ENCODE measurements around the gene TWF2.

GRCh38 chr3:52185311-52185710 lies 53.6 kb downstream of the TWF2 start:
- no peak for TF ChIP-seq EP300 (IDR thresholded peaks at IDR 0.05)
- TF ChIP-seq, protein P1, sequence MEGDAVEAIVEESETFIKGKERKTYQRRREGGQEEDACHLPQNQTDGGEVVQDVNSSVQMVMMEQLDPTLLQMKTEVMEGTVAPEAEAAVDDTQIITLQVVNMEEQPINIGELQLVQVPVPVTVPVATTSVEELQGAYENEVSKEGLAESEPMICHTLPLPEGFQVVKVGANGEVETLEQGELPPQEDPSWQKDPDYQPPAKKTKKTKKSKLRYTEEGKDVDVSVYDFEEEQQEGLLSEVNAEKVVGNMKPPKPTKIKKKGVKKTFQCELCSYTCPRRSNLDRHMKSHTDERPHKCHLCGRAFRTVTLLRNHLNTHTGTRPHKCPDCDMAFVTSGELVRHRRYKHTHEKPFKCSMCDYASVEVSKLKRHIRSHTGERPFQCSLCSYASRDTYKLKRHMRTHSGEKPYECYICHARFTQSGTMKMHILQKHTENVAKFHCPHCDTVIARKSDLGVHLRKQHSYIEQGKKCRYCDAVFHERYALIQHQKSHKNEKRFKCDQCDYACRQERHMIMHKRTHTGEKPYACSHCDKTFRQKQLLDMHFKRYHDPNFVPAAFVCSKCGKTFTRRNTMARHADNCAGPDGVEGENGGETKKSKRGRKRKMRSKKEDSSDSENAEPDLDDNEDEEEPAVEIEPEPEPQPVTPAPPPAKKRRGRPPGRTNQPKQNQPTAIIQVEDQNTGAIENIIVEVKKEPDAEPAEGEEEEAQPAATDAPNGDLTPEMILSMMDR (IDR thresholded peaks at IDR 0.05) = no peak
- no peak for TF ChIP-seq POLR2A (IDR thresholded peaks at IDR 0.05)

Measured in tibial nerve (tissue), 4 donors.